Mesothelial cell of epicardium (in vitro differentiated cells): ENCODE measurements around the gene NLN. TPM values are rescaled to one million over a fixed set of nuclear protein-coding genes. Genes with fewer than 3 reads are reported as not detected.

ENCODE experiments used
- DNase-seq, 2 experiments: peaks; one replicate each; pipeline ENCODE4 v3.0.0; 2021; ENCODE audit warnings: low spot score in 2 of 2; ENCODE audit not compliant: unreplicated experiment in 2 of 2
- H3K27ac Mint-ChIP-seq: 2 replicates; pipeline ENCODE4 v1.8.0; 2021; ENCODE audit warnings: mixed read lengths
- H3K27me3 Mint-ChIP-seq: 2 replicates; pipeline ENCODE4 v1.8.0; 2021; ENCODE audit warnings: low read depth, mixed read lengths
- H3K36me3 Mint-ChIP-seq: 2 replicates; pipeline ENCODE4 v1.8.0; 2021; ENCODE audit warnings: mixed read lengths
- H3K4me1 Mint-ChIP-seq: 2 replicates; pipeline ENCODE4 v1.8.0; 2021; ENCODE audit warnings: mixed read lengths
- H3K4me3 Mint-ChIP-seq: 2 replicates; pipeline ENCODE4 v1.8.0; 2021; ENCODE audit warnings: mild to moderate bottlenecking, moderate library complexity, mixed read lengths
- H3K9me3 Mint-ChIP-seq: 2 replicates; pipeline ENCODE4 v1.8.0; 2021; ENCODE audit warnings: mixed read lengths
- total RNA-seq: library from RNA; stranded (reverse); gene quantifications from 3 replicates; pipeline ENCODE4 v1.2.1, GENCODE V29; 2021
- TF ChIP-seq, protein P1 (sequence below): fragments of 200-600 bp; sonication (generic); IDR thresholded peaks from one replicate; pipeline ENCODE4 v1.5.0; 2021; ENCODE audit warnings: antibody characterized with exemption; ENCODE audit not compliant: unreplicated experiment

NLN gene
- total RNA-seq, 1 donor from 2014 or later = 42.8 TPM

DNA sequence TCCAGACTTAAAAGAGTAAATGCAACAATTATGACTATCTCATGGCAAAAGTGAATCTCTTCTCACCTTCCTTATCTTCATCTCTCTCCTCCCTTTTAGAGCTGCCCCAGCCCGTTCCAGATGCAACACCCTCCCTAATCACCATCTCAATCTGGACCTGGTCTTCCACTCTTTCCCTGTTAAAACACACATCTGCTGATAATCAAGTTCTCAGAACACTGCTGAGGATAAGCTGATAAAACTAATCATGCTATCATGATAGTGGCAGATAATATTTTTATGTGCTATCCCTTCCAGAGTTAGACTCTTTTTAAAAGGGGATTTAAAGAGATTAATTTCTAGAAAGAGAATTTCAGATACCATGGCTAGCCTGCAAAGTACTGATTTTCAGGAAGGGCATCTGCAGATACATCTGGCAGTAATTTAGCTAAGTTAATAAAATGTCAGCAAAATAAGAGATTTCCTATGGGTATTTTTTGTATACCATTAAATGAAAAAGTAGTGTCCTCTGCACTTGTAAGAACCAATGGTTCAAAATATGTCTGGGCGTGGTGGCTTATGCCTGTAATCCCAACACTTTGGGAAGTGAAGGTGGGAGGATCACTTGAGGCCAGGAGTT, 17.3 kb upstream of the NLN start:
- Mint-ChIP-seq H3K4me3 (no peak overlapping the region), H3K27me3 (no peaks in the 10 kb centered on the region), H3K36me3 (peaks cover 6% of the 10 kb centered on the region), H3K27ac (no peak overlapping the region), H3K4me1 (no peaks in the 10 kb centered on the region), H3K9me3 (no peaks in the 10 kb centered on the region)
- no peak for DNase-seq
- TF ChIP-seq, protein P1, sequence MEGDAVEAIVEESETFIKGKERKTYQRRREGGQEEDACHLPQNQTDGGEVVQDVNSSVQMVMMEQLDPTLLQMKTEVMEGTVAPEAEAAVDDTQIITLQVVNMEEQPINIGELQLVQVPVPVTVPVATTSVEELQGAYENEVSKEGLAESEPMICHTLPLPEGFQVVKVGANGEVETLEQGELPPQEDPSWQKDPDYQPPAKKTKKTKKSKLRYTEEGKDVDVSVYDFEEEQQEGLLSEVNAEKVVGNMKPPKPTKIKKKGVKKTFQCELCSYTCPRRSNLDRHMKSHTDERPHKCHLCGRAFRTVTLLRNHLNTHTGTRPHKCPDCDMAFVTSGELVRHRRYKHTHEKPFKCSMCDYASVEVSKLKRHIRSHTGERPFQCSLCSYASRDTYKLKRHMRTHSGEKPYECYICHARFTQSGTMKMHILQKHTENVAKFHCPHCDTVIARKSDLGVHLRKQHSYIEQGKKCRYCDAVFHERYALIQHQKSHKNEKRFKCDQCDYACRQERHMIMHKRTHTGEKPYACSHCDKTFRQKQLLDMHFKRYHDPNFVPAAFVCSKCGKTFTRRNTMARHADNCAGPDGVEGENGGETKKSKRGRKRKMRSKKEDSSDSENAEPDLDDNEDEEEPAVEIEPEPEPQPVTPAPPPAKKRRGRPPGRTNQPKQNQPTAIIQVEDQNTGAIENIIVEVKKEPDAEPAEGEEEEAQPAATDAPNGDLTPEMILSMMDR = no peak

- DNase-seq = no peak
- H3K27me3 Mint-ChIP-seq = no peaks in the 10 kb centered on the region
Observed at GRCh38 chr5:65707663-65708062, 14.3 kb upstream of the NLN start.

GRCh38 chr5:65708145-65708544, 13.9 kb upstream of the NLN start:
- DNase-seq = no peak
- Mint-ChIP-seq H3K4me3 (no peak overlapping the region), H3K9me3 (no peaks in the 10 kb centered on the region), H3K27ac (no peak overlapping the region), H3K36me3 (peaks cover 14% of the 10 kb centered on the region), H3K4me1 (no peaks in the 10 kb centered on the region), H3K27me3 (no peaks in the 10 kb centered on the region)
- TF ChIP-seq, protein P1 = no peak

More at GRCh38 chr5:65707663-65708062, 14.3 kb upstream of the NLN start:
- H3K4me3 Mint-ChIP-seq = no peak overlapping the region
- TF ChIP-seq, protein P1 = no peak
- H3K4me1 Mint-ChIP-seq = no peaks in the 10 kb centered on the region
- H3K36me3 Mint-ChIP-seq = peaks cover 14% of the 10 kb centered on the region
- H3K9me3 Mint-ChIP-seq = no peaks in the 10 kb centered on the region
- no peak overlapping the region for H3K27ac Mint-ChIP-seq

GRCh38 chr5:65718576-65719310, 3.3 kb upstream of the NLN start:
- Mint-ChIP-seq H3K27ac (no peak overlapping the region), H3K9me3 (peaks cover 3% of the 10 kb centered on the region), H3K4me1 (peaks cover 11% of the 10 kb centered on the region), H3K27me3 (no peaks in the 10 kb centered on the region), H3K36me3 (peaks cover 4% of the 10 kb centered on the region), H3K4me3 (no peak overlapping the region)
- TF ChIP-seq, protein P1 = no peak
- DNase-seq = no peak

DNA sequence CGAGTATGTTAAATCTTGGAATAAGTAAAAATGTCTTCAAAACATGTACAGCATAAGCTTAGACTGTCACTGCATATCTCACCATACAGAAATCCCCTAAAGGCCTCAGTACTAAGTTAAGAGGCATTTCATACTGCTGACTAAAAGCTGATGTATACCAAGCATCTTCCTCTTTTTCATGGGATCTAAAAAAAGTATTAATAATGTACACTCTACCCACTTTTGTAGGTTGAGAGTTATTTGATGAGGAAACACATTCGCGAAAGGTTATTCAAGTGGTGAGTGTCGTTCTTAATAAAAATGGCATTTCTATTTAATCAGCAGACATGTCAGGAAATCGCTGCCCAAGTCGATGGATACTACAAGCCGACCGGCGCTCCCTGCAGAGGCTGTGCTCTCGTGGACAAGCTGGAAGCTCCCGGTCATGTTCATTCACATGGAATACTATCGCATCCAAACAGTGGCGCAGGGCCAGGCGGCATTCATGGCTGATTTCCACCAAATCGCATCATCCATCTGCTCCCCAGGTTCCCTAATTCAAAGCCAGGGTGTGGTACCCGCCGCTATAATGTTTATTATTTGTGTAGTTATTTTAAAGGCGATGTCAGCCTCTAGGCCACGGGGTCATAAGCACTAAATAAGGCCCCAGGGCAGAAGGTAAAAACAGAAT, 820 bp upstream of the NLN start:
- peak overlapping the region; percentile 77 for H3K4me3 Mint-ChIP-seq
- peaks cover 20% of the 10 kb centered on the region for H3K4me1 Mint-ChIP-seq
- DNase-seq = peak; percentile 24 to 65
- TF ChIP-seq, protein P1 = no peak
- H3K36me3 Mint-ChIP-seq = no peaks in the 10 kb centered on the region
- H3K27ac Mint-ChIP-seq = peak overlapping the region; percentile 73
- no peaks in the 10 kb centered on the region for H3K27me3 Mint-ChIP-seq
- H3K9me3 Mint-ChIP-seq = no peaks in the 10 kb centered on the region
